ENCODE measurements around the gene GJB4. TPM values are rescaled to one million over a fixed set of nuclear protein-coding genes. Genes with fewer than 3 reads are reported as not detected.
"Not testable (repeated sequence)": the region's sequence is repeated elsewhere in the genome, so short reads cannot be mapped to it uniquely, and the experiment has no call there.

The GJB4 gene
- total RNA-seq, 1 donor from 2014 or later, result not detected

GRCh38 chr1:34803770-34804169, 44.2 kb downstream of the GJB4 start:
- Mint-ChIP-seq H3K36me3 (ENCODE audit: low read depth) (no peaks in the 10 kb centered on the region), H3K4me3 (ENCODE audit: low read depth) (no peak overlapping the region), H3K27ac (no peak overlapping the region), H3K27me3 (ENCODE audit: low read depth) (peaks cover 3% of the 10 kb centered on the region), H3K9me3 (peaks cover 4% of the 10 kb centered on the region), H3K4me1 (ENCODE audit: low read depth) (peaks cover 7% of the 10 kb centered on the region)
- intact Hi-C loops (cut with micrococcal nuclease), result no loop called here
- DNase-seq (ENCODE audit: low spot score), result no peak

- Mint-ChIP-seq H3K27ac (no peak overlapping the region), H3K36me3 (ENCODE audit: low read depth) (no peaks in the 10 kb centered on the region), H3K4me1 (ENCODE audit: low read depth) (no peaks in the 10 kb centered on the region), H3K9me3 (peaks cover 14% of the 10 kb centered on the region), H3K27me3 (ENCODE audit: low read depth) (peaks cover 3% of the 10 kb centered on the region), H3K4me3 (ENCODE audit: low read depth) (no peak overlapping the region)
- DNase-seq (ENCODE audit: low spot score), result peak; percentile 2
- intact Hi-C loops (cut with micrococcal nuclease), result no loop called here
Observed at GRCh38 chr1:34806396-34806795, 46.9 kb downstream of the GJB4 start.

GRCh38 chr1:34808051-34808810, 48.7 kb downstream of the GJB4 start:
- Mint-ChIP-seq H3K4me1 (ENCODE audit: low read depth) (no peaks in the 10 kb centered on the region), H3K4me3 (ENCODE audit: low read depth) (no peak overlapping the region), H3K36me3 (ENCODE audit: low read depth) (no peaks in the 10 kb centered on the region), H3K9me3 (peaks cover 14% of the 10 kb centered on the region), H3K27me3 (ENCODE audit: low read depth) (peaks cover 3% of the 10 kb centered on the region), H3K27ac (no peak overlapping the region)
- DNase-seq (ENCODE audit: low spot score), result peak; percentile 5
- intact Hi-C loops (cut with micrococcal nuclease), result no loop called here

GRCh38 chr1:34810781-34811180, 51.2 kb downstream of the GJB4 start:
- not testable (repeated sequence) for H3K4me1 Mint-ChIP-seq (ENCODE audit: low read depth)

More at GRCh38 chr1:34810781-34811180, 51.2 kb downstream of the GJB4 start:
- H3K4me3 Mint-ChIP-seq (ENCODE audit: low read depth); intact Hi-C loops (cut with micrococcal nuclease); H3K27ac Mint-ChIP-seq; H3K36me3 Mint-ChIP-seq (ENCODE audit: low read depth); DNase-seq (ENCODE audit: low spot score); H3K27me3 Mint-ChIP-seq (ENCODE audit: low read depth): not testable (repeated sequence)
- peaks cover 10% of the 10 kb centered on the region for H3K9me3 Mint-ChIP-seq

Other genes with a start within 250 kb of the GJB4 start
- not detected in 2 replicates for gene GJB5, start 4.7 kb upstream of the GJB4 start, total RNA-seq
- not detected in 2 replicates for gene GJB3, start 21.5 kb downstream of the GJB4 start, total RNA-seq
- gene GJA4, start 33.3 kb downstream of the GJB4 start, total RNA-seq, result not detected in 2 replicates
- 58.7 and 59.3 TPM in 2 replicates for gene SMIM12, start 100.0 kb downstream of the GJB4 start, total RNA-seq
- gene DLGAP3, start 169.9 kb downstream of the GJB4 start, total RNA-seq, result 0.32 and 0.48 TPM in 2 replicates
- 15.0 and 19.3 TPM in 2 replicates for gene TMEM35B, start 225.6 kb downstream of the GJB4 start, total RNA-seq

All from activated T-helper 2 cell treated with anti-CD3 and anti-CD28 coated beads, Interferon-gamma antibody, Interleukin-2, Interleukin-4, amounts not matched to agents 10 μg/mL and 5 μg/mL and 100 μg/mL, durations not matched to agents 14 hours and 24 hours and 36 hours (primary cell).